Stimulated activated effector memory CD8-positive, alpha-beta T cell treated with anti-CD3 and anti-CD28 coated beads, Interleukin-12 subunit alpha, Interleukin-12 subunit beta, amount 100 ng/mL, for 72 hours (primary cell): ENCODE data around the gene PRSS8.
"Not testable (repeated sequence)": the region's sequence is repeated elsewhere in the genome, so short reads cannot be mapped to it uniquely, and the experiment has no call there.

Source experiments
- ATAC-seq: fragments of 150-1000 bp; cut with Tn5 transposase; 2 replicates; pipeline ENCODE4 v1.10.0; 2021
- DNase-seq, 2 donors: peaks; one replicate each; pipeline ENCODE4 v3.0.0; 2021 to 2022; ENCODE audit warnings: low spot score in 2 of 2
- H3K27ac Mint-ChIP-seq: one replicate; pipeline ENCODE4 v1.8.0; 2022; ENCODE audit warnings: mild to moderate bottlenecking, mixed read lengths
- H3K36me3 Mint-ChIP-seq: one replicate; pipeline ENCODE4 v1.8.0; 2022; ENCODE audit warnings: mild to moderate bottlenecking, mixed read lengths
- H3K4me1 Mint-ChIP-seq: one replicate; pipeline ENCODE4 v1.8.0; 2022; ENCODE audit warnings: mixed read lengths
- H3K4me3 Mint-ChIP-seq: one replicate; pipeline ENCODE4 v1.8.0; 2022; ENCODE audit warnings: mild to moderate bottlenecking, mixed read lengths
- H3K9me3 Mint-ChIP-seq: one replicate; pipeline ENCODE4 v1.8.0; 2022; ENCODE audit warnings: mixed read lengths

PRSS8 gene

GRCh38 chr16:31135535-31136286 is at the start of gene PRSS8:
TSS of gene PRSS8 (minus strand) at chr16:31135727. CDS start at chr16:31135498, 229 bp downstream.
- no peak for DNase-seq
- Mint-ChIP-seq H3K27ac (no peak within 1 kb of the TSS), H3K4me3 (no peak within 1 kb of the TSS), H3K4me1 (no peaks in the 10 kb centered on the region), H3K9me3 (no peaks in the 10 kb centered on the region), H3K36me3 (no peaks in the 10 kb centered on the region)
- peak; percentile 3 for ATAC-seq

DNA sequence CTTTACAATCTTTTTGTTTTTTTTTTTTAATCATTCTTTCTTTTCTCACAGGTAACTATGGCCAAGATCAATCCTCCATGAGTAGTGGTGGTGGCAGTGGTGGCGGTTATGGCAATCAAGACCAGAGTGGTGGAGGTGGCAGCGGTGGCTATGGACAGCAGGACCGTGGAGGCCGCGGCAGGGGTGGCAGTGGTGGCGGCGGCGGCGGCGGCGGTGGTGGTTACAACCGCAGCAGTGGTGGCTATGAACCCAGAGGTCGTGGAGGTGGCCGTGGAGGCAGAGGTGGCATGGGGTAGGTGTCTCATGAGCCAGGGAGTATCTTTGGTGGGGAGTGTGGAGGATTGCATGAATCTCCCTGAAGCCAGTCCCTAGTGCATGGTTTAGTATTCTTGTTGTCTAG is 49.4 kb upstream of the PRSS8 start:
- Mint-ChIP-seq H3K4me1 (peaks cover 94% of the 10 kb centered on the region), H3K4me3 (peak overlapping the region; percentile 98), H3K36me3 (peaks cover 100% of the 10 kb centered on the region), H3K27ac (peak overlapping the region; percentile 100), H3K9me3 (no peaks in the 10 kb centered on the region)
- no peak for ATAC-seq
- DNase-seq: no peak

GRCh38 chr16:31183432-31184428 is 48.2 kb upstream of the PRSS8 start:
- Mint-ChIP-seq H3K4me1 (peaks cover 94% of the 10 kb centered on the region), H3K4me3 (peak overlapping the region; percentile 98), H3K27ac (peak overlapping the region; percentile 100), H3K36me3 (peaks cover 97% of the 10 kb centered on the region), H3K9me3 (no peaks in the 10 kb centered on the region)
- ATAC-seq: no peak
- no peak for DNase-seq

DNA sequence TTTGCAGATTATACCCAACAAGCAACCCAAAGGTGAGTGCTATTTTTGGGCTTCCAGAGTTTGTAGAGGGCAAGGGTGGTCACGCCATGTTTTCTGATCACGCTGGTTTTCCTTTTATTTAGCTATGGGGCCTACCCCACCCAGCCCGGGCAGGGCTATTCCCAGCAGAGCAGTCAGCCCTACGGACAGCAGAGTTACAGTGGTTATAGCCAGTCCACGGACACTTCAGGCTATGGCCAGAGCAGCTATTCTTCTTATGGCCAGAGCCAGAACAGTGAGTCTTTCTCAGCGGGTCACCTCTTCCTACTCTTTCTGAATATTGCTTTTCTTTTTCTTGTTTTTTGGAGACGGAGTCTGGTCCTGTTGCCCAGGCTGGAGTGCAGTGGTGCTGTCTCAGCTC is 46.9 kb upstream of the PRSS8 start:
- Mint-ChIP-seq H3K4me1 (peaks cover 93% of the 10 kb centered on the region), H3K27ac (peak overlapping the region; percentile 100)
- no peak for DNase-seq

DNA sequence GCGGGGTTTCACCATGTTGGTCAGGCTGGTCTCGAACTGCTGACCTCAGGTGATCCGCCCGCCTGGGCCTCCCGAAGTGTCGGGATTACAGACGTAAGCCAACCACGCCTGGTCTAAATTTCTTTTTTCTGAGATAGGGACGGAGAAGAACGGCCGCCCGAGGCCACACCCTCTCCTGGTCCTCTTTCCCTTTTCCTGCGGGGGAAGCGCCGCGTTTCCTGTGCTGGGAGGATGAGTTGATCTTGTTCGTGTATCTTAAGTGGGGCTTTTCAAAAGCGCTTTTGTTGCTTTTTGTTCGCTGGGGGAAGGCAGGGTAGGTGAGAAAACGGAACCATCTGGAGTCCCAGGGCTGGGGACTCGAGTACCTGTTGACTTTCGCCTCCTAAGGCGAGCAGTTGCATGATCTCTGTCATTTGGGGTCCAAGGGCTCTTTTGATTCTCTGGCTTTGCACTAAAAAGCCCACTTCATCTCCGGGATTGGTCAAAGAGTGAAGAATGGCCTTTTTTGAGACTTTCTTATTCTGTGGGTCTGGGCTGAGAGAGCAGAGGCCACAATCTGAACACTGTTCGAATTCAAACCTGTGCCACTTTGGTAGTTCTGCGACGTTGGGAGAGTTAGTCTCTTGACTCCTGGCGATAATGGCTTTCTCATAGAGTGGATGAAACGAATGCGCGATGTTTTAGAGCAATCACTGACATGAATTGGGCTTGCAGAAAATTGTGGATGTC is 45.7 kb upstream of the PRSS8 start:
- Mint-ChIP-seq H3K36me3 (peaks cover 80% of the 10 kb centered on the region), H3K9me3 (no peaks in the 10 kb centered on the region), H3K27ac (peak overlapping the region; percentile 100), H3K4me3 (peak overlapping the region; percentile 98), H3K4me1 (peaks cover 89% of the 10 kb centered on the region)
- ATAC-seq (no peak), DNase-seq (peak; percentile 36 to 77)

More for the DNA sequence above, 46.9 kb upstream of the PRSS8 start:
- Mint-ChIP-seq H3K4me3 (peak overlapping the region; percentile 98), H3K36me3 (peaks cover 85% of the 10 kb centered on the region), H3K9me3 (no peaks in the 10 kb centered on the region)
- ATAC-seq: no peak

DNA sequence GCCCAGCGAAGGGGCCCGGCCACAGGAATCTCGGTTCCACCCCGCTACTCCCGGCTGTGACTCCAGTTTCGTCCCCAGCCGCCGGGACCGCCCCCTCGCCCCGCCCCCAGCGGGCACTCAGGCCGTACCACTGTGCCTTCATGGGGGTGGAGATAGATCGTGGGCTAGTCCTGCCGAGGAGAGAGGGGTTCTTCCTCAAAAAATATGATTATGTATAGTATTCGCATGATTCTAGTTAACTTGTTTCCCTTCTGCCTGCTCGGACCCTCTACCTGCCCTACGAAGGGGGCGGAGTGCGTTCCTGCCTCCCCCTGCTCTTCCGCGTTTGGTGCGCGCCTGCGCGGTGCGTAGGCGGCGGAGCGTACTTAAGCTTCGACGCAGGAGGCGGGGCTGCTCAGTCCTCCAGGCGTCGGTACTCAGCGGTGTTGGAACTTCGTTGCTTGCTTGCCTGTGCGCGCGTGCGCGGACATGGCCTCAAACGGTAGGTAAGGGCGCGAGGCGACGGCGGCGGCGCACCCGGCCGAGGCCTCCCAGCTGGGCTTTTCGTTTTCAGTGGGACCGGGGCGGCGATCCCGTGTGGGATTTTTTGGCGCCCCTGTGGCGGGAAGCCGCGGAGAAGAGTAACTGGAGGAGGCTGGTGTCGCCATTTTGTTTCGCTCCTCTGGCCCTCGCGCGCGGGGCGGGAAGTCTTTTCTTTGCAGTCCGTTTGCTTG is 44.4 kb upstream of the PRSS8 start, which contains the start of gene FUS:
FUS (plus strand) TSS at position 393 of the 713 bp plus-strand sequence; CDS start at position 469, 76 bp downstream.
- peak; percentile 67 for ATAC-seq
- Mint-ChIP-seq H3K4me3 (peak within 1 kb of the TSS; percentile 98), H3K9me3 (no peaks in the 10 kb centered on the region), H3K36me3 (peaks cover 66% of the 10 kb centered on the region), H3K27ac (peak within 1 kb of the TSS; percentile 100), H3K4me1 (peaks cover 76% of the 10 kb centered on the region)
- peak; percentile 94 to 97 for DNase-seq

DNA sequence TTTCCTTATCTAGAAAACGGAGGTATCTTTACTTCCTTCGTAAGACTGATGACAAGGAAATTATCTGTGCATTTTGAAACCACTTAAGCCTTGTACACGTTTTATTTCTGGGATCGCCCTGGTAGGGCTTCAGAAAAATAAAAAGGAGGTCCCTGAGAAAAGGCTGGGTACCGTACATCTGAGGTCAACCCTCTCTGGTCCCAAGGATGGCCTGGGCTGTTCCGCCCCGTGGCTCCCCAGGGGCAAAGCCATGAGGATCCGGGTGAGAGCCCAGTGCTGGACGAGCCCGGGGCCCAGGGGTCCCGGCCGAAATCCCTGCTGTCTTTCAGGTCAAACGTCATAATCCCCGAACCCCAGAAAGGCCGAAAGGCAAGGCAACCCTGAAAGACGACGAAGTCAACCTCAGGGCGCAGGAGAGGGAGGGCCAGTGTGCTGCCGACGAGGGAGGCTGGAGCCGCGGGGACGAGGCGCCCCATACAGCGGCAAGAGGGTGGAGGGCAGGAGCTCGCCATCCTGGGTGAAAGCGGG is 43.8 kb upstream of the PRSS8 start:
- Mint-ChIP-seq H3K4me3 (peak overlapping the region; percentile 98), H3K9me3 (no peaks in the 10 kb centered on the region), H3K4me1 (peaks cover 71% of the 10 kb centered on the region), H3K36me3 (peaks cover 60% of the 10 kb centered on the region), H3K27ac (peak overlapping the region; percentile 100)
- DNase-seq: no peak
- ATAC-seq: peak; percentile 1

- DNase-seq (peak in 1 of 2 donors; percentile 29), ATAC-seq (peak; percentile 2)
- H3K27ac Mint-ChIP-seq: peak overlapping the region; percentile 16
- H3K36me3 Mint-ChIP-seq: peaks cover 38% of the 10 kb centered on the region
- no peaks in the 10 kb centered on the region for H3K9me3 Mint-ChIP-seq
- peak overlapping the region; percentile 20 for H3K4me3 Mint-ChIP-seq
- H3K4me1 Mint-ChIP-seq: peaks cover 50% of the 10 kb centered on the region
Measured at GRCh38 chr16:31177136-31177535, 41.6 kb upstream of the PRSS8 start.

DNA sequence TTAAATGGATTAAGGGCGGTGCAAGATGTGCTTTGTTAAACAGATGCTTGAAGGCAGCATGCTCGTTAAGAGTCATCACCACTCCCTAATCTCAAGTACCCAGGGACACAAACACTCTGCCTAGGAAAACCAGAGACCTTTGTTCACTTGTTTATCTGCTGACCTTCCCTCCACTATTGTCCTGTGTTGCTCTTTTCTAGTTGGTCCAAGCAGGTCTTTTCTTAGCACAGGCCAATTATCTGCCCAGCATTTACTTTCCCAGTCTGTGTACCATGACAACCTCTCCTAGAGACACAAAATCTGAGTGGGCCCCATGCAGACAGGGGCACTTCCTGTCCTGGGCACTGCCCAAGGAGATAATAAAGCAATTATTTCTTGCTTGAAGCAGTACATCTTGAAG is 34.5 kb upstream of the PRSS8 start:
- not testable (repeated sequence) for H3K4me1 Mint-ChIP-seq, DNase-seq, ATAC-seq, H3K27ac Mint-ChIP-seq, H3K4me3 Mint-ChIP-seq, H3K36me3 Mint-ChIP-seq, H3K9me3 Mint-ChIP-seq

GRCh38 chr16:31168848-31169247 is 33.3 kb upstream of the PRSS8 start:
- ATAC-seq (no peak), DNase-seq (no peak)
- Mint-ChIP-seq H3K9me3 (no peaks in the 10 kb centered on the region), H3K4me1 (no peaks in the 10 kb centered on the region), H3K36me3 (no peaks in the 10 kb centered on the region), H3K27ac (no peak overlapping the region), H3K4me3 (no peak overlapping the region)

DNA sequence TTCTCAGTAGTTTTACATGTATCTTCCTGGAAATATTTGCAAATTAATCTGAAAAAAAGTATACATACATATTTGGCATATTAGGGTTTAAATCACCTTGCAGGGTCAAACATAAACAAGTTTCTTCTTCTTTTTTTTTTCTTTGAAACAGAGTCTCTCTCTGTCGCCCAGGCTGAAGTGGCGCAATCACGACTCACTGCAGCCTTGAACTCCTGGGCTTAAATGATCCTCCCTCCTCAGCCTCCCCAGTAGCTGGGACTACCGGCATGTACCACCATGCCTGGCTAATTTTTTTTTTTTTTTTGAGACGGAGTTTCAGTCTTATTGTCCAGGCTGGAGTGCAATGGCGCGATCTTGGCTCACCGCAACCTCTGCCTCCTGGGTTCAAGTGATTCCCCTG is 31.8 kb upstream of the PRSS8 start:
- H3K4me3 Mint-ChIP-seq: no peak overlapping the region
- no peak overlapping the region for H3K27ac Mint-ChIP-seq
- no peaks in the 10 kb centered on the region for H3K9me3 Mint-ChIP-seq
- no peak for DNase-seq
- no peak for ATAC-seq
- no peaks in the 10 kb centered on the region for H3K4me1 Mint-ChIP-seq
- H3K36me3 Mint-ChIP-seq: no peaks in the 10 kb centered on the region

GRCh38 chr16:31157136-31157535 is 21.6 kb upstream of the PRSS8 start:
- no peak overlapping the region for H3K4me3 Mint-ChIP-seq
- ATAC-seq (no peak), DNase-seq (no peak)
- no peaks in the 10 kb centered on the region for H3K36me3 Mint-ChIP-seq
- H3K27ac Mint-ChIP-seq: no peak overlapping the region
- H3K4me1 Mint-ChIP-seq: no peaks in the 10 kb centered on the region
- H3K9me3 Mint-ChIP-seq: no peaks in the 10 kb centered on the region

GRCh38 chr16:31150976-31151375 is 15.4 kb upstream of the PRSS8 start:
- not testable (repeated sequence) for H3K9me3 Mint-ChIP-seq, DNase-seq, H3K27ac Mint-ChIP-seq, H3K4me3 Mint-ChIP-seq, ATAC-seq, H3K4me1 Mint-ChIP-seq, H3K36me3 Mint-ChIP-seq
